Smooth muscle cell (in vitro differentiated cells): ENCODE data around the gene PAX3. TPM values are rescaled to one million over a fixed set of nuclear protein-coding genes. Genes with fewer than 3 reads are reported as not detected.

ENCODE experiments used
- DNase-seq: peaks from one replicate; lab custom pipeline; 2025; ENCODE audit not compliant: unreplicated experiment; lab: John Stamatoyannopoulos, UW
- H2AFZ ChIP-seq: fragments of 200-600 bp; sonication (generic); 2 replicates; pipeline ENCODE4 v1.6.0; 2016; ENCODE audit warnings: antibody characterized with exemption, low read depth, mild to moderate bottlenecking
- H3F3A ChIP-seq: fragments of 200-600 bp; sonication (generic); 2 replicates; pipeline ENCODE4 v1.6.0; 2017; ENCODE audit warnings: antibody characterized with exemption, low read depth
- H3K27ac ChIP-seq: fragments of 200-600 bp; sonication (generic); 2 replicates; pipeline ENCODE4 v1.5.1; 2016; ENCODE audit warnings: low read depth, mild to moderate bottlenecking
- H3K27me3 ChIP-seq: fragments of 200-600 bp; sonication (generic); 2 replicates; pipeline ENCODE4 v1.6.1; 2016; ENCODE audit warnings: low read depth, mild to moderate bottlenecking
- H3K36me3 ChIP-seq: fragments of 200-600 bp; sonication (generic); 2 replicates; pipeline ENCODE4 v1.5.1; 2016; ENCODE audit warnings: low read depth
- H3K4me1 ChIP-seq: fragments of 200-600 bp; sonication (generic); 2 replicates; pipeline ENCODE4 v1.5.1; 2016; ENCODE audit warnings: low read depth
- H3K4me2 ChIP-seq: fragments of 200-600 bp; sonication (generic); 2 replicates; pipeline ENCODE4 v1.6.0; 2016; ENCODE audit warnings: mild to moderate bottlenecking
- H3K4me3 ChIP-seq: fragments of 200-600 bp; sonication (generic); 2 replicates; pipeline ENCODE4 v1.5.1; 2016; ENCODE audit warnings: mild to moderate bottlenecking
- H3K79me2 ChIP-seq: fragments of 200-600 bp; sonication (generic); 2 replicates; pipeline ENCODE4 v1.6.0; 2016; ENCODE audit warnings: low read depth, mild to moderate bottlenecking
- H3K9ac ChIP-seq: fragments of 200-600 bp; sonication (generic); 2 replicates; pipeline ENCODE4 v1.6.0; 2016; ENCODE audit warnings: low read depth
- H3K9me3 ChIP-seq: fragments of 200-600 bp; sonication (generic); replicated peaks from 2 replicates; pipeline ENCODE4 v1.5.1; 2016; ENCODE audit warnings: low read depth
- H4K20me1 ChIP-seq: fragments of 200-600 bp; sonication (generic); 2 replicates; pipeline ENCODE4 v1.6.0; 2016; ENCODE audit warnings: low read depth
- WGBS: methylation state at CpG from one replicate; pipeline ENCODE4 v1.1.7; 2016; ENCODE audit warnings: low lambda C conversion rate; 5-methylcytosine and 5-hydroxymethylcytosine counted together
- polyA plus RNA-seq: library from polyadenylated mRNA; unstranded; fragments of >200 nt; fragmentation: Nextera tagmentation; extraction: Ambion mirVana; gene quantifications from 2 replicates; pipeline ENCODE4 v1.2.1, GENCODE V29; 2016
- total RNA-seq: library from RNA; depleted of rRNA; stranded (reverse); fragments of >200 nt; gene quantifications from 2 replicates; pipeline ENCODE4 v1.2.3, GENCODE V29; 2014
- TF ChIP-seq, protein P1 (sequence below): fragments of 200-600 bp; sonication (generic); IDR thresholded peaks from 2 replicates; pipeline ENCODE4 v1.5.1; 2017; ENCODE audit warnings: borderline replicate concordance, mild to moderate bottlenecking, antibody characterized with exemption; ENCODE audit not compliant: insufficient read depth, poor library complexity, severe bottlenecking

Gene PAX3
- total and polyA plus RNA-seq, 2 experiments from 2014 or later, result 0.94 TPM; not detected in 1

DNA sequence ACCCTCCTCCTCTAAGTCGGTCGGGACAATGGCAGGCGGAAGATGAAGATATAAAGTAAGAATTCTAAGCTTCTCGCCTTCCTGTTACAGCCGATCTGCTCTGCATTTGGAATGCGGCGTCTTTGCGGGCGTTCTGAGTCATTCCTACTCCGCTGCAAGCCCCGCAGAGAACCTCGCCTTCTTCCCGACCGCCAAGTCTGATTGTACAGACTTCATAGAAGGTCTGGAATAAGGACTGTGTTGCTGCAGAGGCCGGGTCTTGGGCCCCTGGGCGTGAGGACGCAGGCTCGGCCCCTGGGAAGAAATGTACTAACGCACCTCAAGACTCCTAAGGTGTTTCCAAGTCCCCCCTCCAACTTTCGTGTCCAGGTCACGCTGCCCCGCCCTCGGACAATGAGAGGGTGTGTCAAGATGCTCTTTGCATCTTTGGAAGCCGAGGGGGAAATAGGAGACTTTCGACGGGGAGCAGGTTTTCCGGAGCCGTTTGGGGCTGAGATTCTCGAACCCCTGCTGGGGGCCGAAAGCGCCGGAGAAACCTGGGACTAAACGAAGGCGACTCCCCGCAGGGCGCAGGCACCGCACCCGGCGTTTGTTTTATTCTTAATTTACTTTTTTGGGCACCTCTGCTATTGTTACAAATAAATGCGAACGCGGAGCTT lies 12.7 kb upstream of the PAX3 start:
- Histone ChIP-seq H2AFZ (no peak overlapping the region), H3K4me2 (no peak overlapping the region), H3K4me1 (peaks cover 24% of the 10 kb centered on the region), H3K27ac (no peak overlapping the region), H3F3A (no peaks in the 10 kb centered on the region), H3K9ac (no peak overlapping the region), H3K9me3 (no peaks in the 10 kb centered on the region), H3K27me3 (peaks cover 100% of the 10 kb centered on the region), H3K79me2 (no peaks in the 10 kb centered on the region), H3K4me3 (no peak overlapping the region), H4K20me1 (no peaks in the 10 kb centered on the region), H3K36me3 (no peaks in the 10 kb centered on the region)
- 4% methylated on average over 42 of the region's 42 CpGs for WGBS
- TF ChIP-seq, protein P1, sequence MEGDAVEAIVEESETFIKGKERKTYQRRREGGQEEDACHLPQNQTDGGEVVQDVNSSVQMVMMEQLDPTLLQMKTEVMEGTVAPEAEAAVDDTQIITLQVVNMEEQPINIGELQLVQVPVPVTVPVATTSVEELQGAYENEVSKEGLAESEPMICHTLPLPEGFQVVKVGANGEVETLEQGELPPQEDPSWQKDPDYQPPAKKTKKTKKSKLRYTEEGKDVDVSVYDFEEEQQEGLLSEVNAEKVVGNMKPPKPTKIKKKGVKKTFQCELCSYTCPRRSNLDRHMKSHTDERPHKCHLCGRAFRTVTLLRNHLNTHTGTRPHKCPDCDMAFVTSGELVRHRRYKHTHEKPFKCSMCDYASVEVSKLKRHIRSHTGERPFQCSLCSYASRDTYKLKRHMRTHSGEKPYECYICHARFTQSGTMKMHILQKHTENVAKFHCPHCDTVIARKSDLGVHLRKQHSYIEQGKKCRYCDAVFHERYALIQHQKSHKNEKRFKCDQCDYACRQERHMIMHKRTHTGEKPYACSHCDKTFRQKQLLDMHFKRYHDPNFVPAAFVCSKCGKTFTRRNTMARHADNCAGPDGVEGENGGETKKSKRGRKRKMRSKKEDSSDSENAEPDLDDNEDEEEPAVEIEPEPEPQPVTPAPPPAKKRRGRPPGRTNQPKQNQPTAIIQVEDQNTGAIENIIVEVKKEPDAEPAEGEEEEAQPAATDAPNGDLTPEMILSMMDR, result no peak
- DNase-seq, result no peak

DNA sequence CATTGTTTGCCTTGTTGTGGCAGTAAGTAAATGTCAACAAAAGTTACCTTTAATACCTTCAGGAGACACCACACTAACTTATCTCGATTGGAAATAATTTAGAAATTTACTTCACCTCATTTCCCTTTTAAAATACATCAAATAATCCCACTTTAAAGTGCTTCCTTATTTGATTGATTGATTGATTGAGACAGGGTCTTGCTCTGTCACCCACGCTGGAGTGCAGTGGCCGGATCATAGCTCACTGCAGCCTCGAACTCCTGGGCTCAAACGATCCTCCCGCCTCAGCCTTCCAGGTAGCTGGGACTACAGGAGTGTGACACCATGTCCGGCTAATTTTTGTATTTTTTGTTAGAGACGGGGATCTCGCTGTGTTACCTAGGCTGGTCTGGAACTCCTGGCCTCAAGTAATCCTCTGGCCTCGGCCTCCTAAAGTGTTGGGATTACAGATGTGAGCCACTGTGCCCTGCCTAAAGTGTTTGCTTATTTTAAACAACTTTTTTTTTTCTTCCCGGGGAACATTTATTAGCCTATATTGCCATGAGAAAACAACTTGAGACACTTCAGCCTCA lies 12.0 kb upstream of the PAX3 start:
- WGBS, result 20% methylated on average over 11 of the region's 11 CpGs
- no peak overlapping the region for H3K4me3 ChIP-seq
- TF ChIP-seq, protein P1, result no peak
- no peaks in the 10 kb centered on the region for H3K9me3 ChIP-seq
- peaks cover 30% of the 10 kb centered on the region for H3K4me1 ChIP-seq
- no peaks in the 10 kb centered on the region for H3F3A ChIP-seq
- no peaks in the 10 kb centered on the region for H4K20me1 ChIP-seq
- no peak for DNase-seq
- peaks cover 100% of the 10 kb centered on the region for H3K27me3 ChIP-seq
- H3K27ac ChIP-seq, result no peak overlapping the region
- H3K79me2 ChIP-seq, result no peaks in the 10 kb centered on the region
- H3K9ac ChIP-seq, result no peak overlapping the region
- no peaks in the 10 kb centered on the region for H3K36me3 ChIP-seq
- no peak overlapping the region for H3K4me2 ChIP-seq
- no peak overlapping the region for H2AFZ ChIP-seq

DNA sequence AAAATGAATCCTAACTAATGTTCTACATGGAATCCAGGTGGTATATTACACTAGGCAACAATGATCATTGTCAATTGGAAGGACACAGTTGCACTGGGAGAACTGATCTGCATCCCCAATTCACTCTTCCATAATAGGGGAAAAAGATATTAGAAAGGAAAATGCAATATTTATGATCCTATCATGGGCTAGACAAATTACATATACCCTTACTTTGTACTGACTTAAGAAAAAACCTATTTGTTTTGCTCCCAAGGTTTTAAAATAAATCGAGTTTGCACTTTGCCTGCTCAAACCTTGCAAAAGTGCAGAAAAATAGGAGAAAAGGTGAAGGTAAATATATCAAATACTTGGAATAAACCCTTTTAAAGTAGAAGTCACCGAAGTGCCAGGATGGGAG lies 11.0 kb upstream of the PAX3 start:
- Histone ChIP-seq H3K4me2 (no peak overlapping the region), H3K9me3 (no peaks in the 10 kb centered on the region), H3K4me1 (peaks cover 37% of the 10 kb centered on the region), H3K9ac (no peak overlapping the region), H3K4me3 (no peak overlapping the region), H3K27ac (no peak overlapping the region), H2AFZ (no peak overlapping the region), H3F3A (no peaks in the 10 kb centered on the region), H3K79me2 (no peaks in the 10 kb centered on the region), H3K27me3 (peaks cover 100% of the 10 kb centered on the region), H4K20me1 (no peaks in the 10 kb centered on the region), H3K36me3 (no peaks in the 10 kb centered on the region)
- TF ChIP-seq, protein P1, result no peak
- WGBS, result 37% methylated on average over 2 of the region's 2 CpGs
- DNase-seq, result no peak

DNA sequence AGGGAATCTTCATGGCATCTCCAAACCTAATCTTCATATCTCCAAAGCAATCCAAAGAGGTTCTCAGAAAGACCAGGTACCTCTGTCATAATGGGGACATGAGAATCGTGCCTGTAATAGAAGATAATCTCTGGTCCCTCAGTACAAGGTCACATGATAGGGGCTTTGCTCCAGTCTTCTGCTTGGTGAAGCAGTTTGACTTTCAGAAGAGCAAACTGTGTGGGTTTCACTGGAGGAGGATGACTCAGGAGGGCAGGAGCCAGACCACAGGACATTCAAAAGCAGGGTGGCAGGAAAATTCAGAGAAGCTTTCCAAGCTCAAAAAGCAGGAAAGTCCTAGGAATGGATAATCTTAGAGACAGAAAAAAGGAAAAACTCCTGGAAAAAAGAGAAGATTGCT lies 10.6 kb upstream of the PAX3 start:
- WGBS, result 31% methylated on average over 1 of the region's 1 CpG
- H3K79me2 ChIP-seq, result no peaks in the 10 kb centered on the region

More for the DNA sequence above, 10.6 kb upstream of the PAX3 start:
- Histone ChIP-seq H3K9ac (no peak overlapping the region), H3F3A (no peaks in the 10 kb centered on the region), H3K4me3 (no peak overlapping the region), H3K27ac (no peak overlapping the region), H3K36me3 (no peaks in the 10 kb centered on the region), H4K20me1 (no peaks in the 10 kb centered on the region), H3K4me2 (no peak overlapping the region), H3K9me3 (no peaks in the 10 kb centered on the region), H3K27me3 (peaks cover 100% of the 10 kb centered on the region), H3K4me1 (peaks cover 37% of the 10 kb centered on the region), H2AFZ (no peak overlapping the region)
- TF ChIP-seq, protein P1, result no peak
- DNase-seq, result no peak
